ENCODE data around the gene ADGRG2. TPM values are rescaled to one million over a fixed set of nuclear protein-coding genes. Genes with fewer than 3 reads are reported as not detected.
"Not testable (repeated sequence)": the region's sequence is repeated elsewhere in the genome, so short reads cannot be mapped to it uniquely, and the experiment has no call there.

The ADGRG2 gene
- total RNA-seq, 2 donors from 2014 or later: 5.9 to 9.4 TPM

DNA sequence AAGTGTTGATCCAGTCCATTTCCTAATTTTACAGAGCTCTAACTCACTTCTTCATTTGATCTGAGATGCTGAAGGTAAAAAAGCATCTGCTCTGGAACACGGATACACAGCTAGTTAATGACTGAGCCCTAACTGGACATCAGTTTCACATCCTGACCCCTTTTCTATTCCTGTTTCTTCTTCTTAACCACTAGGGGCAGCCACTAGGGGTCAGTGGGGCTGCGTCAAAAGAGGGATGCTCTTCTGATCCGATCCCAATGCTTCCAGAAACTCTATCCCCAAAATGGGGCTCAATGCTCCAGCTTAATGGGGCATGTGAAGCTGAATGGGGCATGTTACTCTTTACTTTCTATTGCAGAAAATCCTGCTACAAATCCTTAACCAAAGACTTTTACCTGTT lies 105.0 kb downstream of the ADGRG2 start:
- Histone ChIP-seq H3K4me1 (ENCODE audit: control insufficient read depth, insufficient read depth, low read length) (no peaks in the 10 kb centered on the region), H3K27me3 (ENCODE audit: control insufficient read depth, insufficient read depth, low read length, poor library complexity, severe bottlenecking) (no peaks in the 10 kb centered on the region), H3K4me3 (ENCODE audit: low read length) (no peak overlapping the region), H3K27ac (ENCODE audit: low read depth, low read length) (no peak overlapping the region), H3K36me3 (ENCODE audit: control insufficient read depth, insufficient read depth, low read length) (no peaks in the 10 kb centered on the region), H3K9ac (ENCODE audit: extremely low read depth, low read length, poor library complexity, severe bottlenecking) (no peak overlapping the region), H3K9me3 (ENCODE audit: control insufficient read depth, low read length) (no peaks in the 10 kb centered on the region)
- peak; percentile 70 for DNase-seq
- Mint-ChIP-seq H3K9me3 (peaks cover 46% of the 10 kb centered on the region), H3K27ac (no peak overlapping the region), H3K4me1 (no peaks in the 10 kb centered on the region), H3K27me3 (ENCODE audit: insufficient read depth) (no peaks in the 10 kb centered on the region), H3K4me3 (no peak overlapping the region), H3K36me3 (ENCODE audit: low read depth) (peaks cover 3% of the 10 kb centered on the region)
- 20 to 53% methylated on average over 1 to 3 of the region's 3 CpGs for WGBS, 2 experiments (ENCODE audit: insufficient coverage in 1 of 2, insufficient read length in 1 of 2)
- TF ChIP-seq, protein P1, sequence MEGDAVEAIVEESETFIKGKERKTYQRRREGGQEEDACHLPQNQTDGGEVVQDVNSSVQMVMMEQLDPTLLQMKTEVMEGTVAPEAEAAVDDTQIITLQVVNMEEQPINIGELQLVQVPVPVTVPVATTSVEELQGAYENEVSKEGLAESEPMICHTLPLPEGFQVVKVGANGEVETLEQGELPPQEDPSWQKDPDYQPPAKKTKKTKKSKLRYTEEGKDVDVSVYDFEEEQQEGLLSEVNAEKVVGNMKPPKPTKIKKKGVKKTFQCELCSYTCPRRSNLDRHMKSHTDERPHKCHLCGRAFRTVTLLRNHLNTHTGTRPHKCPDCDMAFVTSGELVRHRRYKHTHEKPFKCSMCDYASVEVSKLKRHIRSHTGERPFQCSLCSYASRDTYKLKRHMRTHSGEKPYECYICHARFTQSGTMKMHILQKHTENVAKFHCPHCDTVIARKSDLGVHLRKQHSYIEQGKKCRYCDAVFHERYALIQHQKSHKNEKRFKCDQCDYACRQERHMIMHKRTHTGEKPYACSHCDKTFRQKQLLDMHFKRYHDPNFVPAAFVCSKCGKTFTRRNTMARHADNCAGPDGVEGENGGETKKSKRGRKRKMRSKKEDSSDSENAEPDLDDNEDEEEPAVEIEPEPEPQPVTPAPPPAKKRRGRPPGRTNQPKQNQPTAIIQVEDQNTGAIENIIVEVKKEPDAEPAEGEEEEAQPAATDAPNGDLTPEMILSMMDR (conservative IDR thresholded peaks at IDR 0.05): peak; percentile 77

- peaks cover 51% of the 10 kb centered on the region for H3K9me3 Mint-ChIP-seq
- not testable (repeated sequence) for H3K27ac Mint-ChIP-seq
- WGBS, 2 experiments (ENCODE audit: insufficient coverage in 1 of 2, insufficient read length in 1 of 2): 95 to 100% methylated on average over 2 to 6 of the region's 8 CpGs
Observed at GRCh38 chrX:19016614-19017013, 105.7 kb downstream of the ADGRG2 start.

DNA sequence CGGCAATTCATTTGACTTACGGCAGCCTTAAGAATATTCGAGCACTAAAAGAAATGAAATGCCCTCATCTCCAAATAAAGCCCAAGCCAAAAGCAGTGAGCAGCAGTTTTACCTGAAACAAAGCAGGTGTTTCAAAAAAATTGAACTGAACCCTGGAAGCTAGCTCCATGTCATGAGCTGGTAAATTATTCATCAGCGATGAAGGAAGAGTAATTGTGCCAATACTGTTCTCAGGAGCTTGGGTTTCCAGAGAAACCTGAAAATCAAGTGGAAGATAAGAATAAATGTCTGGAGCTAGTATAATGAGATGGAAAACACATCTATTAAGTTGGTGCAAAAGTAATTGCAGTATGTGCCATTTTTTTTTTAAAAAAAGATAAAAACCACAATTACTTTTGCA lies 114.4 kb downstream of the ADGRG2 start:
- Mint-ChIP-seq H3K27ac (no peak overlapping the region), H3K9me3 (peaks cover 53% of the 10 kb centered on the region), H3K4me3 (no peak overlapping the region), H3K27me3 (ENCODE audit: insufficient read depth) (no peaks in the 10 kb centered on the region), H3K36me3 (ENCODE audit: low read depth) (peaks cover 10% of the 10 kb centered on the region), H3K4me1 (no peaks in the 10 kb centered on the region)
- no peak overlapping the region for H3K4me3 ChIP-seq (ENCODE audit: low read length)
- WGBS, 2 experiments (ENCODE audit: insufficient coverage in 1 of 2, insufficient read length in 1 of 2): 97% methylated on average over 4 of the region's 4 CpGs; no CpG with 5 or more reads in 1 of the 2 experiments
- TF ChIP-seq, protein P1 (conservative IDR thresholded peaks at IDR 0.05): no peak
- H3K9ac ChIP-seq (ENCODE audit: extremely low read depth, low read length, poor library complexity, severe bottlenecking): no peak overlapping the region
- DNase-seq: no peak
- no peaks in the 10 kb centered on the region for H3K36me3 ChIP-seq (ENCODE audit: control insufficient read depth, insufficient read depth, low read length)
- no peaks in the 10 kb centered on the region for H3K27me3 ChIP-seq (ENCODE audit: control insufficient read depth, insufficient read depth, low read length, poor library complexity, severe bottlenecking)
- H3K4me1 ChIP-seq (ENCODE audit: control insufficient read depth, insufficient read depth, low read length): no peaks in the 10 kb centered on the region
- no peak overlapping the region for H3K27ac ChIP-seq (ENCODE audit: low read depth, low read length)
- no peaks in the 10 kb centered on the region for H3K9me3 ChIP-seq (ENCODE audit: control insufficient read depth, low read length)

More at GRCh38 chrX:19016614-19017013, 105.7 kb downstream of the ADGRG2 start:
- not testable (repeated sequence) for H3K4me1 Mint-ChIP-seq; H3K27me3 Mint-ChIP-seq (ENCODE audit: insufficient read depth); H3K9me3 ChIP-seq (ENCODE audit: control insufficient read depth, low read length); H3K27ac ChIP-seq (ENCODE audit: low read depth, low read length); H3K4me1 ChIP-seq (ENCODE audit: control insufficient read depth, insufficient read depth, low read length); H3K9ac ChIP-seq (ENCODE audit: extremely low read depth, low read length, poor library complexity, severe bottlenecking); DNase-seq; H3K36me3 Mint-ChIP-seq (ENCODE audit: low read depth); H3K4me3 ChIP-seq (ENCODE audit: low read length); H3K27me3 ChIP-seq (ENCODE audit: control insufficient read depth, insufficient read depth, low read length, poor library complexity, severe bottlenecking); H3K4me3 Mint-ChIP-seq; H3K36me3 ChIP-seq (ENCODE audit: control insufficient read depth, insufficient read depth, low read length)

DNA sequence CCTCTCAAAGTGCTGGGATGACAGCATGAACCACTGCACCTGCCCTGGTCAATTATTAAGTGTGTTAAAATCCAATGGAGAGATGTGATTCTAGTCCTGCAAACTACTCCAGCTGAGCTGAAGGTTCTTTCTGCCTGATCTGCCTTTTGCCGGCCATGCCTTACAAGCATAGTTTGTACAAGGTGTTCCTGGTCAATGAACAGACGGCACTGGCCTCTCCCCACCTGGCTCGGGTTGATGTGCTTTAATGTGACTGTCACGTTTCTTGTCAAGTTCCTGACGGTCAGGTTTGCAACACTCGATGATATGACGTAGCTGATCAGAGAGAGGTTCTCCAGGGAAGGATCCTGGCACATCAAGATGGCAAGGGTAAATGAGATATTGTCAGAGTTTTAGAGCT lies 115.3 kb downstream of the ADGRG2 start:
- no peak overlapping the region for H3K27ac ChIP-seq (ENCODE audit: low read depth, low read length)
- Mint-ChIP-seq H3K4me1 (no peaks in the 10 kb centered on the region), H3K27me3 (ENCODE audit: insufficient read depth) (no peaks in the 10 kb centered on the region), H3K4me3 (no peak overlapping the region), H3K36me3 (ENCODE audit: low read depth) (peaks cover 10% of the 10 kb centered on the region), H3K9me3 (peaks cover 55% of the 10 kb centered on the region), H3K27ac (no peak overlapping the region)
- H3K9ac ChIP-seq (ENCODE audit: extremely low read depth, low read length, poor library complexity, severe bottlenecking): no peak overlapping the region
- no peaks in the 10 kb centered on the region for H3K27me3 ChIP-seq (ENCODE audit: control insufficient read depth, insufficient read depth, low read length, poor library complexity, severe bottlenecking)
- no peaks in the 10 kb centered on the region for H3K4me1 ChIP-seq (ENCODE audit: control insufficient read depth, insufficient read depth, low read length)
- H3K4me3 ChIP-seq (ENCODE audit: low read length): no peak overlapping the region
- TF ChIP-seq, protein P1 (conservative IDR thresholded peaks at IDR 0.05): no peak
- H3K36me3 ChIP-seq (ENCODE audit: control insufficient read depth, insufficient read depth, low read length): no peaks in the 10 kb centered on the region
- 93 to 100% methylated on average over 1 to 7 of the region's 7 CpGs for WGBS, 2 experiments (ENCODE audit: insufficient coverage in 1 of 2, insufficient read length in 1 of 2)
- no peaks in the 10 kb centered on the region for H3K9me3 ChIP-seq (ENCODE audit: control insufficient read depth, low read length)
- no peak for DNase-seq

All from endodermal cell (in vitro differentiated cells).